Caco-2 (cell line): ENCODE data around the gene PLEKHA4. TPM values are rescaled to one million over a fixed set of nuclear protein-coding genes. Genes with fewer than 3 reads are reported as not detected.

Source experiments
- BruUV-seq: library from RNA; stranded (reverse); fragments of 400-500 nt; replicated peaks from 2 replicates; lab custom pipeline; 2021; lab: Mats Ljungman, UMichigan
- CTCF ChIA-PET: fragments of 300-600 bp; sonication (Branson Sonifier 250); formaldehyde crosslinking; loops from one replicate; lab custom pipeline; 2022; ENCODE audit warnings: antibody characterized with exemption; lab: Charles Lee
- POLR2A ChIA-PET: fragments of 300-600 bp; sonication (Branson Sonifier 250); formaldehyde crosslinking; loops from one replicate; lab custom pipeline; 2022; ENCODE audit warnings: antibody characterized with exemption; lab: Charles Lee
- DNase-seq, 2 experiments: peaks; one replicate each; pipeline versions ENCODE4 v3.0.0 to v3.0.0-alpha.2; 2020 to 2022
- H3K27me3 ChIP-seq: replicated peaks from 2 replicates; pipeline ENCODE4 v1.6.0; 2011; ENCODE audit warnings: low read length; ENCODE audit not compliant: control insufficient read depth, insufficient read depth
- H3K36me3 ChIP-seq: 2 replicates; pipeline ENCODE4 v1.5.1; 2011; ENCODE audit warnings: low read length; ENCODE audit not compliant: control insufficient read depth, insufficient read depth
- H3K4me1 ChIP-seq: fragments of 250-450 bp; sonication (Bioruptor Pico); 2 replicates; pipeline ENCODE4 v1.5.1; 2020; ENCODE audit warnings: mild to moderate bottlenecking
- H3K4me3 ChIP-seq: 2 replicates; pipeline ENCODE4 v1.5.1; 2011; ENCODE audit warnings: low read depth, mild to moderate bottlenecking, control low read depth, low read length
- H3K9me3 ChIP-seq: fragments of 250-450 bp; sonication (Bioruptor Pico); 2 replicates; pipeline ENCODE4 v1.5.1; 2020; ENCODE audit warnings: mild to moderate bottlenecking, moderate library complexity
- H3K27ac Mint-ChIP-seq: one replicate; pipeline ENCODE4 v1.8.0; 2022; ENCODE audit warnings: mixed read lengths; ENCODE audit not compliant: unreplicated experiment
- H3K27me3 Mint-ChIP-seq: one replicate; pipeline ENCODE4 v1.8.0; 2022; ENCODE audit warnings: mixed read lengths; ENCODE audit not compliant: insufficient read depth, unreplicated experiment
- H3K36me3 Mint-ChIP-seq: one replicate; pipeline ENCODE4 v1.8.0; 2022; ENCODE audit warnings: mild to moderate bottlenecking, mixed read lengths; ENCODE audit not compliant: insufficient read depth, unreplicated experiment
- H3K4me1 Mint-ChIP-seq: one replicate; pipeline ENCODE4 v1.8.0; 2022; ENCODE audit warnings: low read depth, mixed read lengths; ENCODE audit not compliant: unreplicated experiment
- H3K4me3 Mint-ChIP-seq: one replicate; pipeline ENCODE4 v1.8.0; 2022; ENCODE audit warnings: mild to moderate bottlenecking, moderate library complexity, mixed read lengths; ENCODE audit not compliant: unreplicated experiment
- H3K9me3 Mint-ChIP-seq: one replicate; pipeline ENCODE4 v1.8.0; 2022; ENCODE audit warnings: mixed read lengths; ENCODE audit not compliant: unreplicated experiment
- CTCF ChIP-seq, 2 experiments: fragments of 200-600 bp in 1 of 2; IDR thresholded peaks; 1 replicate in 1 of 2; 2 replicates in 1 of 2; pipeline versions ENCODE4 v1.5.1 to v1.8.0; 2011 to 2022; ENCODE audit warnings: antibody characterized with exemption in 1 of 2, control low read depth in 1 of 2, inconsistent platforms in 1 of 2, low read depth in 1 of 2, low read length in 1 of 2, mild to moderate bottlenecking in 1 of 2, moderate library complexity in 1 of 2; ENCODE audit not compliant: insufficient read depth in 1 of 2, severe bottlenecking in 1 of 2, unreplicated experiment in 1 of 2
- intact Hi-C: fragments of 100-400 bp; cut with micrococcal nuclease; formaldehyde crosslinking; loops from one replicate; pipeline ENCODE4 v1.10.0; 2022; ENCODE audit not compliant: unreplicated experiment
- total RNA-seq: library from RNA; stranded (reverse); gene quantifications from 2 replicates; pipeline ENCODE4 v1.2.3, GENCODE V29; 2022

The PLEKHA4 gene
- total RNA-seq, 1 experiment from 2014 or later = 3.9 TPM

GRCh38 chr19:48844472-48844871 lies 23.9 kb downstream of the PLEKHA4 start:
- no peaks in the 10 kb centered on the region for H3K9me3 ChIP-seq
- peaks cover 4% of the 10 kb centered on the region; the same call in 1 of the 2 replicates for H3K4me1 ChIP-seq
- Mint-ChIP-seq H3K27me3 (no peaks in the 10 kb centered on the region), H3K27ac (no peak overlapping the region), H3K36me3 (peaks cover 16% of the 10 kb centered on the region), H3K4me3 (peak overlapping the region; percentile 37), H3K4me1 (peaks cover 7% of the 10 kb centered on the region), H3K9me3 (no peaks in the 10 kb centered on the region)
- no peak overlapping the region for H3K4me3 ChIP-seq
- peak; percentile 80 to 83 for DNase-seq
- ChIA-PET POLR2A (interaction anchor here (0.6 to 1.2 kb wide), 12 partner anchors 14 to 149 kb away, joined by 3 to 12 read pairs (median 5); partner anchors contain the start of genes BCAT2, DHDH, NUCB1 and PPP1R15A), CTCF (interaction anchor here (0.6 to 2.8 kb wide), 24 partner anchors 8 to 584 kb away, joined by 3 to 17 read pairs (median 6); partner anchors contain the start of genes BAX, BCAT2, DHDH and FUT2)
- no peaks in the 10 kb centered on the region for H3K27me3 ChIP-seq
- BruUV-seq = no TSS peak
- H3K36me3 ChIP-seq = no peaks in the 10 kb centered on the region; the same call in 1 of the 2 replicates
- TF ChIP-seq CTCF (IDR thresholded peaks at IDR 0.05; ENCODE audit: insufficient read depth in 1 of 2, low read depth in 1 of 2, low read length in 1 of 2, severe bottlenecking in 1 of 2, unreplicated experiment in 1 of 2) = peak; percentile 33 to 49
- intact Hi-C loops = loop anchor here (2.0 to 5.0 kb wide), 2 partner anchors 48 to 118 kb away; no protein-coding TSS in a partner anchor

GRCh38 chr19:48842789-48843162 lies 25.6 kb downstream of the PLEKHA4 start:
- Histone ChIP-seq H3K4me3 (no peak overlapping the region), H3K27me3 (no peaks in the 10 kb centered on the region), H3K4me1 (peaks cover 4% of the 10 kb centered on the region; the same call in 1 of the 2 replicates), H3K9me3 (no peaks in the 10 kb centered on the region), H3K36me3 (no peaks in the 10 kb centered on the region; the same call in 1 of the 2 replicates)
- ChIA-PET CTCF (interaction anchor here (0.5 to 2.9 kb wide), 26 partner anchors 9 to 214 kb away, joined by 3 to 48 read pairs (median 6); partner anchors contain the start of genes BCAT2, CA11, DHDH and FUT2), POLR2A (interaction anchor here (0.5 to 0.6 kb wide), 3 partner anchors 36 to 112 kb away, joined by 3 to 7 read pairs (median 4); partner anchors contain the start of gene BAX)
- Mint-ChIP-seq H3K9me3 (no peaks in the 10 kb centered on the region), H3K27me3 (no peaks in the 10 kb centered on the region), H3K36me3 (peaks cover 16% of the 10 kb centered on the region), H3K4me1 (peaks cover 7% of the 10 kb centered on the region), H3K4me3 (no peak overlapping the region), H3K27ac (peak overlapping the region; percentile 14)
- peak; percentile 67 to 76 for DNase-seq
- intact Hi-C loops = loop anchor here (1.0 to 5.0 kb wide), 2 partner anchors 54 to 120 kb away; no protein-coding TSS in a partner anchor
- peak; percentile 86 to 94 for TF ChIP-seq CTCF (IDR thresholded peaks at IDR 0.05; ENCODE audit: insufficient read depth in 1 of 2, low read depth in 1 of 2, low read length in 1 of 2, severe bottlenecking in 1 of 2, unreplicated experiment in 1 of 2)
- no TSS peak for BruUV-seq

- no peak for DNase-seq
- Histone ChIP-seq H3K4me1 (peaks cover 8% of the 10 kb centered on the region; the same call in 1 of the 2 replicates), H3K9me3 (no peaks in the 10 kb centered on the region), H3K4me3 (no peak overlapping the region), H3K36me3 (no peaks in the 10 kb centered on the region; the same call in 1 of the 2 replicates), H3K27me3 (no peaks in the 10 kb centered on the region)
- Mint-ChIP-seq H3K4me1 (peaks cover 7% of the 10 kb centered on the region), H3K4me3 (no peak overlapping the region), H3K27me3 (no peaks in the 10 kb centered on the region), H3K27ac (no peak overlapping the region), H3K36me3 (peaks cover 18% of the 10 kb centered on the region), H3K9me3 (no peaks in the 10 kb centered on the region)
- no TSS peak for BruUV-seq
- CTCF ChIA-PET = interaction anchor here (0.7 to 2.9 kb wide), 8 partner anchors 15 to 129 kb away, joined by 3 to 48 read pairs (median 8); partner anchors contain the start of gene DHDH
- no peak for TF ChIP-seq CTCF (IDR thresholded peaks at IDR 0.05; ENCODE audit: insufficient read depth in 1 of 2, low read depth in 1 of 2, low read length in 1 of 2, severe bottlenecking in 1 of 2, unreplicated experiment in 1 of 2)
- POLR2A ChIA-PET = no interaction called here
- intact Hi-C loops = loop anchor here (5.0 kb wide), 1 partner anchor 121 kb away; no protein-coding TSS in a partner anchor
Observed at GRCh38 chr19:48841571-48841970, 26.8 kb downstream of the PLEKHA4 start.
